HEK293 (cell line): ENCODE measurements around the gene CHST7.
A peak's percentile ranks its signal among the peaks of the same experiment; 100 is the strongest.

Experiments
- CTCF ChIA-PET: fragments of 350-600 bp; formaldehyde crosslinking; extraction: SDS; loops from one replicate; lab custom pipeline; 2021; ENCODE audit warnings: antibody characterized with exemption; lab: Yijun Ruan, JAX
- POLR2A ChIA-PET: fragments of 300-600 bp; formaldehyde crosslinking; extraction: SDS; loops from one replicate; lab custom pipeline; 2020; ENCODE audit warnings: antibody characterized with exemption, inconsistent platforms; lab: Yijun Ruan, JAX
- H3K27ac ChIP-seq: fragments of 200-500 bp; sonication (Bioruptor generic); 2 replicates; pipeline ENCODE4 v1.5.1; 2014; ENCODE audit warnings: low read depth, low read length, control low read depth, inconsistent platforms; ENCODE audit errors: extremely low read depth
- H3K36me3 ChIP-seq, 2 experiments: fragments of 200-500 bp in 1 of 2; sonication (Bioruptor generic) in 1 of 2; 1 replicate in 1 of 2; 2 replicates in 1 of 2; pipeline ENCODE4 v1.5.1; 2014 to 2017; ENCODE audit warnings: inconsistent platforms in 2 of 2, low read length in 2 of 2; ENCODE audit not compliant: control insufficient read depth in 2 of 2, insufficient read depth in 1 of 2
- H3K4me1 ChIP-seq: fragments of 200-500 bp; sonication (Bioruptor generic); 2 replicates; pipeline ENCODE4 v1.5.1; 2014; ENCODE audit warnings: mild to moderate bottlenecking, low read length, inconsistent platforms; ENCODE audit not compliant: control insufficient read depth, insufficient read depth
- H3K4me3 ChIP-seq: 2 replicates; pipeline ENCODE4 v1.5.1; 2011; ENCODE audit warnings: low read depth, mild to moderate bottlenecking, control low read depth, low read length, moderate library complexity
- H3K9me3 ChIP-seq: fragments of 200-500 bp; sonication (Bioruptor generic); 2 replicates; pipeline ENCODE4 v1.5.1; 2014; ENCODE audit warnings: low read depth, low read length, inconsistent platforms; ENCODE audit not compliant: control insufficient read depth, insufficient read depth
- ELK4 ChIP-seq: IDR thresholded peaks from 2 replicates; pipeline ENCODE4 v1.6.1; 2011; ENCODE audit warnings: mild to moderate bottlenecking, low read depth, low read length, borderline replicate concordance
- GFI1B ChIP-seq: fragments of 450-650 bp; formaldehyde crosslinking; IDR thresholded peaks from 2 replicates; pipeline ENCODE4 v1.5.1; 2016; ENCODE audit warnings: missing biosample characterization, missing genetic modification characterization
- GLIS1 ChIP-seq: fragments of 450-650 bp; formaldehyde crosslinking; IDR thresholded peaks from 2 replicates; pipeline ENCODE4 v1.5.1; 2016; ENCODE audit warnings: missing biosample characterization, missing genetic modification characterization
- HIC1 ChIP-seq: fragments of 450-650 bp; formaldehyde crosslinking; IDR thresholded peaks from 2 replicates; pipeline ENCODE4 v1.5.1; 2016; ENCODE audit warnings: missing biosample characterization, missing genetic modification characterization
- HOXD13 ChIP-seq: sonication (generic); formaldehyde crosslinking; IDR thresholded peaks from 2 replicates; pipeline ENCODE4 v1.8.0; 2022; ENCODE audit warnings: missing genetic modification reagents, borderline replicate concordance
- KLF8 ChIP-seq: fragments of 450-650 bp; formaldehyde crosslinking; IDR thresholded peaks from 2 replicates; pipeline ENCODE4 v1.5.1; 2016; ENCODE audit warnings: missing biosample characterization, missing genetic modification characterization
- PATZ1 ChIP-seq: fragments of 450-650 bp; formaldehyde crosslinking; IDR thresholded peaks from 2 replicates; pipeline ENCODE4 v1.5.1; 2016; ENCODE audit warnings: missing biosample characterization, missing genetic modification characterization
- PRDM10 ChIP-seq: fragments of 450-650 bp; formaldehyde crosslinking; IDR thresholded peaks from 2 replicates; pipeline ENCODE4 v1.5.1; 2016; ENCODE audit warnings: missing biosample characterization, missing genetic modification characterization
- SCRT2 ChIP-seq: fragments of 450-650 bp; formaldehyde crosslinking; IDR thresholded peaks from 2 replicates; pipeline ENCODE4 v1.5.1; 2016; ENCODE audit warnings: missing biosample characterization, missing genetic modification characterization
- SP3 ChIP-seq: fragments of 450-650 bp; formaldehyde crosslinking; IDR thresholded peaks from 2 replicates; pipeline ENCODE4 v1.5.1; 2016; ENCODE audit warnings: missing biosample characterization, missing genetic modification characterization
- ZBTB1 ChIP-seq: fragments of 450-650 bp; formaldehyde crosslinking; IDR thresholded peaks from 2 replicates; pipeline ENCODE4 v1.5.1; 2016; ENCODE audit warnings: missing biosample characterization, missing genetic modification characterization
- ZBTB21 ChIP-seq: fragments of 450-650 bp; formaldehyde crosslinking; IDR thresholded peaks from 2 replicates; pipeline ENCODE4 v1.5.1; 2017; ENCODE audit warnings: missing biosample characterization, missing genetic modification characterization
- ZBTB48 ChIP-seq: fragments of 450-650 bp; formaldehyde crosslinking; IDR thresholded peaks from 2 replicates; pipeline ENCODE4 v1.5.1; 2016; ENCODE audit warnings: missing biosample characterization, missing genetic modification characterization
- ZBTB7A ChIP-seq: fragments of 450-650 bp; formaldehyde crosslinking; IDR thresholded peaks from 2 replicates; pipeline ENCODE4 v1.5.1; 2016; ENCODE audit warnings: low read depth, missing biosample characterization, missing genetic modification characterization
- ZBTB8A ChIP-seq: fragments of 450-650 bp; formaldehyde crosslinking; IDR thresholded peaks from 2 replicates; pipeline ENCODE4 v1.5.1; 2016; ENCODE audit warnings: missing biosample characterization, missing genetic modification characterization
- ZEB2 ChIP-seq: fragments of 450-650 bp; formaldehyde crosslinking; IDR thresholded peaks from 2 replicates; pipeline ENCODE4 v1.5.1; 2016; ENCODE audit warnings: missing biosample characterization, missing genetic modification characterization
- ZNF133 ChIP-seq: fragments of 450-650 bp; formaldehyde crosslinking; IDR thresholded peaks from 2 replicates; pipeline ENCODE4 v1.5.1; 2016; ENCODE audit warnings: missing biosample characterization, missing genetic modification characterization
- ZNF184 ChIP-seq: fragments of 450-650 bp; IDR thresholded peaks from 2 replicates; pipeline ENCODE4 v1.5.1; 2018; ENCODE audit warnings: missing biosample characterization, mild to moderate bottlenecking, missing genetic modification characterization
- ZNF211 ChIP-seq: fragments of 450-650 bp; formaldehyde crosslinking; IDR thresholded peaks from 2 replicates; pipeline ENCODE4 v1.5.1; 2016; ENCODE audit warnings: low read depth, missing biosample characterization, missing genetic modification characterization
- ZNF302 ChIP-seq: fragments of 450-650 bp; formaldehyde crosslinking; IDR thresholded peaks from 2 replicates; pipeline ENCODE4 v1.5.1; 2016; ENCODE audit warnings: missing biosample characterization, missing genetic modification characterization, low read depth
- ZNF362 ChIP-seq: fragments of 450-650 bp; formaldehyde crosslinking; IDR thresholded peaks from 2 replicates; pipeline ENCODE4 v1.5.1; 2016; ENCODE audit warnings: missing biosample characterization, missing genetic modification characterization
- ZNF394 ChIP-seq: fragments of 450-650 bp; formaldehyde crosslinking; IDR thresholded peaks from 2 replicates; pipeline ENCODE4 v1.5.1; 2016; ENCODE audit warnings: missing biosample characterization, missing genetic modification characterization, mild to moderate bottlenecking, moderate library complexity, borderline replicate concordance
- ZNF585B ChIP-seq: fragments of 450-650 bp; formaldehyde crosslinking; IDR thresholded peaks from 2 replicates; pipeline ENCODE4 v1.5.1; 2016; ENCODE audit warnings: missing biosample characterization, missing genetic modification characterization
- ZNF677 ChIP-seq: fragments of 450-650 bp; IDR thresholded peaks from 2 replicates; pipeline ENCODE4 v1.5.0; 2018; ENCODE audit warnings: missing biosample characterization, mild to moderate bottlenecking, missing genetic modification characterization, moderate library complexity
- ZSCAN16 ChIP-seq: fragments of 450-650 bp; formaldehyde crosslinking; IDR thresholded peaks from 2 replicates; pipeline ENCODE4 v1.5.1; 2016; ENCODE audit warnings: missing biosample characterization, missing genetic modification characterization
- ZSCAN23 ChIP-seq: fragments of 450-650 bp; formaldehyde crosslinking; IDR thresholded peaks from 2 replicates; pipeline ENCODE4 v1.5.1; 2016; ENCODE audit warnings: missing biosample characterization, missing genetic modification characterization
- ZSCAN4 ChIP-seq: fragments of 450-650 bp; formaldehyde crosslinking; IDR thresholded peaks from 2 replicates; pipeline ENCODE4 v1.5.1; 2017; ENCODE audit warnings: missing biosample characterization, missing genetic modification characterization
- ZXDB ChIP-seq: fragments of 450-650 bp; formaldehyde crosslinking; IDR thresholded peaks from 2 replicates; pipeline ENCODE4 v1.5.1; 2016; ENCODE audit warnings: missing biosample characterization, missing genetic modification characterization

Gene CHST7

GRCh38 chrX:46573331-46573891, at the start of gene CHST7:
Gene CHST7, plus strand, starts transcription at chrX:46573765. Its CDS starts 167 bp downstream, at chrX:46573932.
- ChIA-PET POLR2A (interaction anchor here (0.6 kb wide), 1 partner anchor 52 kb away, joined by 11 read pairs; no protein-coding TSS in a partner anchor), CTCF (interaction anchor here (0.9 to 1.0 kb wide), 2 partner anchors 11 to 14 kb away, joined by 3 to 5 read pairs; no protein-coding TSS in a partner anchor)
- no peaks in the 10 kb centered on the region for H3K36me3 ChIP-seq
- no peaks in the 10 kb centered on the region for H3K9me3 ChIP-seq
- H3K4me1 ChIP-seq: peaks cover 8% of the 10 kb centered on the region; the same call in 1 of the 2 replicates
- peak within 1 kb of the TSS; percentile 21; the same call in 1 of the 2 replicates for H3K27ac ChIP-seq
- H3K4me3 ChIP-seq: peak within 1 kb of the TSS; percentile 51
- TF ChIP-seq HOXD13: no peak
- TF ChIP-seq ZEB2 (tag by site-specific recombination): peak; percentile 34; the same call in 1 of the 2 replicates
- TF ChIP-seq GFI1B (tag by site-specific recombination): no peak
- TF ChIP-seq ZNF394: no peak
- no peak for TF ChIP-seq ZNF585B (tag by site-specific recombination)
- TF ChIP-seq HIC1 (tag by site-specific recombination): peak; percentile 41; the same call in 1 of the 2 replicates
- TF ChIP-seq SP3 (tag by site-specific recombination): peak; percentile 66
- peak; percentile 82 for TF ChIP-seq PATZ1 (tag by site-specific recombination)
- TF ChIP-seq KLF8: no peak; the same call in 1 of the 2 replicates
- no peak for TF ChIP-seq ZBTB1
- TF ChIP-seq SCRT2: no peak
- TF ChIP-seq ZBTB8A: peak; percentile 87
- TF ChIP-seq GLIS1 (tag by site-specific recombination): peak; percentile 88
- no peak for TF ChIP-seq ZBTB7A (tag by site-specific recombination)
- TF ChIP-seq ZNF133 (tag by site-specific recombination): no peak
- no peak for TF ChIP-seq ZSCAN4 (tag by site-specific recombination)
- no peak for TF ChIP-seq ZBTB48
- no peak for TF ChIP-seq ZNF211 (tag by site-specific recombination)
- TF ChIP-seq ZNF302 (tag by site-specific recombination): no peak
- TF ChIP-seq PRDM10: peak; percentile 82
- no peak for TF ChIP-seq ZNF677 (tag by site-specific recombination)
- no peak; the same call in none of the 2 replicates for TF ChIP-seq ZXDB
- no peak for TF ChIP-seq ZBTB21 (tag by site-specific recombination)
- no peak for TF ChIP-seq ZNF362 (tag by site-specific recombination)
- no peak for TF ChIP-seq ZSCAN16 (tag by site-specific recombination)
- TF ChIP-seq ELK4: no peak
- TF ChIP-seq ZSCAN23 (tag by site-specific recombination): no peak
- no peak for TF ChIP-seq ZNF184 (tag by site-specific recombination)
